Measurements from ENCODE around the gene GLS2. TPM values are rescaled to one million over a fixed set of nuclear protein-coding genes. Genes with fewer than 3 reads are reported as not detected.
A peak's percentile ranks its signal among the peaks of the same experiment; 100 is the strongest.

Gene GLS2
- total and polyA plus RNA-seq, 10 of the 15 experiments (the other 5 are each of a cell fraction or from before 2014, with no cell fraction given): 0.64 to 6.4 (median 3.3) TPM

DNA sequence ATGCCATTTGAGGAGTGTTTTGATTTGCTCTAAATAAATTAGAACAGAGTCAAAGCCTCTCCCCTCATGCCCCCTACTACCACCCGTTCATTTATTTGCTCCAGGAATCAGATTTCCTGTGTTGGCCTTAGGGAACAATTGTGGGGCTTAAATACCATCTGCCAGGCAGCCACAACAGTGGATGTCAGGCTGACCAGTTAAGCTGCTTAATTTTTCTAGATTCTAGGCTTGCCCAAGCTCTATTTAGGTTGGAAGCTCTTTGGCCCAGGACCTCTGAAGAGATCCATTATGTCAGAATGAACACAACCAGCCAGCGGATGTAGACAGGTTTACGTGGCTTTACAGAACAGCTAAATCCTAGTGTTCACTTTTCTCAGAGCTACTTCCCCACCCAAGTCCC, 37.7 kb downstream of the GLS2 start:
- in situ Hi-C loops (cut with MboI) (no loop called here), intact Hi-C loops (cut with micrococcal nuclease; ENCODE audit: unreplicated experiment) (no loop called here)
- no peak for TF ChIP-seq NRF1 (conservative IDR thresholded peaks at IDR 0.05; ENCODE audit: low read depth, low read length)
- TF ChIP-seq STAT1 (conservative IDR thresholded peaks at IDR 0.05): no peak
- no peak for TF ChIP-seq MEF2A (IDR thresholded peaks at IDR 0.05; ENCODE audit: insufficient read depth, low read depth, low read length)
- TF ChIP-seq NFIC (IDR thresholded peaks at IDR 0.05; ENCODE audit: low read depth, low read length): no peak
- no peak for TF ChIP-seq EGR1 (IDR thresholded peaks at IDR 0.05; ENCODE audit: borderline replicate concordance in 1 of 2, low read depth in 2 of 2, low read length in 2 of 2)
- TF ChIP-seq SREBF2 (IDR thresholded peaks at IDR 0.05; ENCODE audit: low read length): no peak
- TF ChIP-seq HDAC2 (IDR thresholded peaks at IDR 0.05): no peak
- TF ChIP-seq BMI1 (IDR thresholded peaks at IDR 0.05; ENCODE audit: borderline replicate concordance): no peak
- H3K9me3 ChIP-seq (replicated peaks; ENCODE audit: control insufficient read depth, insufficient read depth, low read length): no peaks in the 10 kb centered on the region
- no peak overlapping the region for H3K9ac ChIP-seq (ENCODE audit: control insufficient read depth, insufficient read depth, low read length)
- ChIA-PET CTCF (interaction anchor here (0.7 to 6.0 kb wide), 9 partner anchors 11 to 332 kb away, joined by 3 to 89 read pairs (median 6); partner anchors contain the start of genes CNPY2, STAT2 and ZC3H10), POLR2A (interaction anchor here (0.6 to 7.4 kb wide), 9 partner anchors 10 to 229 kb away, joined by 3 to 63 read pairs (median 5); partner anchors contain the start of genes RNF41 and STAT2), SMC1A (ENCODE audit: uncharacterized antibody, unreplicated experiment) (interaction anchor here (1.0 to 3.4 kb wide), 7 partner anchors 10 to 134 kb away, joined by 3 to 37 read pairs (median 14); partner anchors contain the start of genes CNPY2 and STAT2), RAD21 (ENCODE audit: unreplicated experiment) (interaction anchor here (0.6 to 4.5 kb wide), 6 partner anchors 11 to 805 kb away, joined by 4 to 32 read pairs (median 9); partner anchors contain the start of genes PAN2 and STAT2)
- ATAC-seq: no peak
- no peak overlapping the region for H3K4me3 ChIP-seq
- no TSS peak for BruUV-seq (replicated peaks)
- H4K20me1 ChIP-seq (ENCODE audit: control insufficient read depth, insufficient read depth): no peaks in the 10 kb centered on the region
- no peaks in the 10 kb centered on the region for H3K36me3 ChIP-seq (ENCODE audit: control insufficient read depth in 2 of 2, insufficient read depth in 2 of 2, low read length in 1 of 2)
- no peak overlapping the region for H3K27ac ChIP-seq (ENCODE audit: control insufficient read depth, insufficient read depth)
- 96% methylated on average over 3 of the region's 3 CpGs for WGBS (ENCODE audit: insufficient coverage, insufficient replicate concordance, low lambda C conversion rate, missing lambda C conversion rate)
- peak overlapping the region; percentile 37; the same call in 1 of the 2 replicates for H2AFZ ChIP-seq (ENCODE audit: control insufficient read depth, low read depth, low read length)
- no peaks in the 10 kb centered on the region for H3K4me1 ChIP-seq (ENCODE audit: control insufficient read depth, insufficient read depth, low read length)
- H3K27me3 ChIP-seq (replicated peaks in 1 of 2; ENCODE audit: control insufficient read depth in 2 of 2, insufficient read depth in 2 of 2, low read length in 1 of 2): no peaks in the 10 kb centered on the region
- H3K79me2 ChIP-seq (ENCODE audit: control insufficient read depth, insufficient read depth, low read length): peaks cover 10% of the 10 kb centered on the region
- H3K4me2 ChIP-seq (ENCODE audit: control insufficient read depth, insufficient read depth): no peak overlapping the region
- no peak for FAIRE-seq
- no peak for DNase-seq (ENCODE audit: low read depth, low spot score)

Data from GM12878 (cell line).